Stimulated activated CD4-positive, alpha-beta T cell treated with anti-CD3 and anti-CD28 coated beads, Interleukin-15, amount 100 ng/mL, for 1 hour (primary cell): ENCODE results near the gene DGKH.

Experiments
- DNase-seq, 2 donors: peaks; one replicate each; pipeline ENCODE4 v3.0.0-alpha.2; 2020; ENCODE audit warnings: low read depth in 1 of 2, low spot score in 1 of 2

DGKH gene

DNA sequence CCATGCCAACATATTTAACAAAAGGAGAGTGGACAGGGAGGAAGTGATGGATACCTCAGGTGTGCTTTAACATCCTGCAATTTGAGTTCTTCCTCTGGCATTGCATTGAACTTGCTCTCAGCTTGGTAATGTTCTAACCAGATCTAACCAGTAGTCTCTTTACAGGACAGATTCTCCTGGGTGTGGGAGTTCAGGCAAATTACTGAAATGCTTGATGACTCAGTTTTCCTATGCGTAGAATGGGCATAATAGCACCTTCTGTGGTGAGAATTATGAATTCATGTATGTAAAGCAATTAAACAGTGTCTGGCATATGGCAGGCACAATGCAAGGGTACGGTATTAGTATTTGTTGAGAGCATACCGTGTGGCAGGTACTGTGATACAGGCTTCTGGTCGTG lies 227.1 kb downstream of the DGKH start:
- DNase-seq: no peak

- no peak for DNase-seq
These were observed 228.2 kb downstream of the DGKH start for GRCh38 chr13:42276683-42277082.

DNA sequence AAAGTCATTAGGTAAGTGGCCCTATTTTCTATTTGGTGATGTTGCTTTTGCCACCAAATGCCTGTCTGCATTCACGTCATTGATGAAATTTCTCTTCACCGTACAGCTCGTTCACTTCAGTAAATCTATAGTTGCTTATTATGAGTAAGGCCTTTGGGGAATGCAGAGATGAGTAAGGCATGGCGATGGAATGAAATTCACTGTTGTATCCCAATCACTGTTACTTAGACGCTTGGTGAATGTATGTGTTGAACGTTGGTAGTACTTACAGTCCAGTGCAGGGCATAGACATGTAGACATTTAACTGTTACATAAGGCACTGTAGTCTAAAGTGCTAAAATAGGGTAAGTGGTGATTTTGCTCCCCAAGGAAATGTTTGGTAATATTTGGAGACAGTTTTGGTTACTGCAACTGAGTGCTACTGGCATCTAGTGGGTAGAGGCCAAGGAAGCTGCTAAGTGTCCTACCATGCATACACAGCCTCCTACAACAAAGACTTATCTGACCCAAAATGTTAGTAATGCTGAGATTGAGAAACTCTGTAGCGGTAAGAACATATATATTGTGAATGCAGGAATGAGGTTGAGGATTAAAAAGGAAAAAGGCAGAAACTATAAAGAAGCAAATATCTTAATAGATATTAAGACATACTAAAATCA lies 229.3 kb downstream of the DGKH start:
- no peak for DNase-seq

GRCh38 chr13:42279080-42279479 lies 230.6 kb downstream of the DGKH start:
- DNase-seq: no peak

GRCh38 chr13:42279986-42280385 lies 231.5 kb downstream of the DGKH start:
- DNase-seq: no peak

DNA sequence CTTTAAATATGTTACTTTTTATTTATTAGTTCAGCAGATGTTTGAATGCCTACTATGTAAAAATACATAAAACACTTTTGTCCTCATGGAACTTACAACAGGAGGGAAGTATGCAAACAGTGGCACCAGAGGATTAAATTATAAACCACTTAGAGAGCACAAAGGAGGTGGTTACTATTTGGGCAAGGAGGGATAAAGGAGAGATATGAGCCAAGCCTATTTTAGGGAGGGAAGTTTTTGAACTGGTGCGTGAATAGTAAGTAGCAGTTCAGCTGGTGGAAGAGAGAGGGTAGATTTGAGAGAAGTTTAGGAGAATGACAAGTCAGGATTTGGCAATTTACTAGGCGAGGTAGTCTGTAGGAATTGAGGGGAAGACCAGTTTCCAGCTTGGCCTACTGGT lies 232.1 kb downstream of the DGKH start:
- DNase-seq: no peak

DNA sequence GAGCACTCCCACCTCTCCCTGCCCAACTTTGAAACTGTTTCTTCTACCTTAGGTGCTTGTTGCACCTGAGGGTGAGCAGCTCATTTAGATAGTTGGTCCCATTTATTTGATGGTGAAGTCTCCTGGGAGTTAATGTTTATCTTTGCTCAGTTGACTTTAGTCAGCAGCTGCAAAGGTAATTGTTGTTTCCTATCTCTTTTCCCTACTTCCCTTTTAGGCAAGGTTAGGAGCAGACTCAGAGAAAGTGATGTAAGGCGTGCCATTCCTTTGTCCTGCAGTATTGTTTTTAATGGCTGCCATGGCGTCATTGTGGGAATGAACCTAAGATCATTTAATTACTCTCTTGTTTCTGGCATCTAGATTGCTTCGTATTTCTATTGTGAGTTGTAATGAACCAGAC lies 235.1 kb downstream of the DGKH start:
- no peak for DNase-seq

- DNase-seq: no peak
These were observed 235.6 kb downstream of the DGKH start for GRCh38 chr13:42284068-42284467.
